ENCODE results near the gene PLEKHA7. TPM values are rescaled to one million over a fixed set of nuclear protein-coding genes. Genes with fewer than 3 reads are reported as not detected.

PLEKHA7 gene
- total RNA-seq, 2 experiments from 2014 or later: 6.4 to 8.4 TPM

DNA sequence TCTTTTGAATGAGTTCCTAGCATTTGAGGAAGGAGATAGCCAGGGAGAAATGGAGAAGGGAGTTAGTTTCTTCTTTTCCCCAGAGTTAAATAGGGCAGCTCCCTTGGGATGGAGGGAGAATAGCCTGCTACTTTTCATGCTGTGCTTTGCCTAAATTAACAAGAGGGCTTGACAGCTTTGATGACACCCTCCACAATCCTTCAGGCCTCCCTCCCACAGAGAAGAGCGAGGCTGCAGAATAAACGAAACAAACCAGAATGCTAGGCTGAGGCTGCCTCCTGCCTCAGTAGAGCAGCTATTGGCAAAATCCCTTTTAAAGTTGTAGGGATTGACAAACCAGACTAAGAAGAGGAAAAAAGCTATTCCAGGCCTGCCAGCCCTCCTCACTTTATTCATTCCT lies 181.2 kb downstream of the PLEKHA7 start:
- ChIA-PET CTCF (no interaction called here), POLR2A (no interaction called here)
- DNase-seq: no peak
- Mint-ChIP-seq H3K4me1 (peaks cover 7% of the 10 kb centered on the region), H3K9me3 (ENCODE audit: low read depth) (no peaks in the 10 kb centered on the region), H3K36me3 (ENCODE audit: low read depth) (no peaks in the 10 kb centered on the region), H3K27me3 (no peaks in the 10 kb centered on the region), H3K27ac (no peak overlapping the region), H3K4me3 (no peak overlapping the region)
- intact Hi-C loops (cut with DNase I, micrococcal nuclease): no loop called here
- ATAC-seq: no peak

GRCh38 chr11:16832193-16832539 lies 182.0 kb downstream of the PLEKHA7 start:
- H3K36me3 Mint-ChIP-seq (ENCODE audit: low read depth): no peaks in the 10 kb centered on the region

GRCh38 chr11:16831316-16832192 lies 182.7 kb downstream of the PLEKHA7 start:
- intact Hi-C loops (cut with DNase I, micrococcal nuclease): no loop called here

More at GRCh38 chr11:16832193-16832539, 182.0 kb downstream of the PLEKHA7 start:
- Mint-ChIP-seq H3K27me3 (no peaks in the 10 kb centered on the region), H3K4me3 (no peak overlapping the region), H3K27ac (no peak overlapping the region), H3K9me3 (ENCODE audit: low read depth) (no peaks in the 10 kb centered on the region), H3K4me1 (peaks cover 11% of the 10 kb centered on the region)
- ChIA-PET POLR2A (no interaction called here), CTCF (no interaction called here)
- no peak for ATAC-seq
- intact Hi-C loops (cut with DNase I, micrococcal nuclease): no loop called here
- no peak for DNase-seq

DNA sequence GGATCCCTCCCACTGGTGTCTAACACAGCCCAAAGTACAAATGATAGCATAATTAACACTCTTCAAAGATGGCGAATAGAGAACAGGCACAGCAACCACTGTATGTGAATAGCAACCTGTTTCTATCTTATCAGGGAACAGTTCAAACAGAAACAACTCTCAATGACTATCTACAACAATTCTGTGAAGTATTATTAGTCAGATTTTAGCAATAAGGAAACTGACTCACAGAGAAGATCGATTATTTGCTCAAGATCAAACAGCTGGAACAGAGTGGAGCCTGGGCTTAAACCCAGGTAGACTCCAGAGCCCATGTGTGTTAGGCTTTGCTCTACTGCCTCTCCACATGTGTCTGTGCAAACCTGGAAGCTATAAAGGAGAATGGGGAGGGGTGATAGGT lies 187.1 kb downstream of the PLEKHA7 start:
- no peaks in the 10 kb centered on the region for H3K9me3 Mint-ChIP-seq (ENCODE audit: low read depth)
- no peak overlapping the region for H3K27ac Mint-ChIP-seq
- intact Hi-C loops (cut with DNase I, micrococcal nuclease): loop anchor here (2.0 to 10.0 kb wide), 3 partner anchors 38 to 98 kb away; no protein-coding TSS in a partner anchor
- ChIA-PET CTCF (interaction anchor here (1.1 to 1.4 kb wide), 3 partner anchors 36 to 236 kb away, joined by 3 to 5 read pairs (median 3); no protein-coding TSS in a partner anchor), POLR2A (interaction anchor here (0.7 kb wide), 1 partner anchor 737 kb away, joined by 3 read pairs; no protein-coding TSS in a partner anchor)
- DNase-seq (no peak), ATAC-seq (peak; percentile 93)
- peaks cover 10% of the 10 kb centered on the region for H3K4me1 Mint-ChIP-seq
- no peaks in the 10 kb centered on the region for H3K36me3 Mint-ChIP-seq (ENCODE audit: low read depth)
- H3K4me3 Mint-ChIP-seq: no peak overlapping the region
- H3K27me3 Mint-ChIP-seq: no peaks in the 10 kb centered on the region

More at GRCh38 chr11:16831316-16832192, 182.7 kb downstream of the PLEKHA7 start:
- no peak for ATAC-seq
- H3K9me3 Mint-ChIP-seq (ENCODE audit: low read depth): no peaks in the 10 kb centered on the region
- no peak overlapping the region for H3K4me3 Mint-ChIP-seq
- POLR2A ChIA-PET: no interaction called here
- no peaks in the 10 kb centered on the region for H3K27me3 Mint-ChIP-seq
- peaks cover 17% of the 10 kb centered on the region for H3K4me1 Mint-ChIP-seq
- no peak for DNase-seq
- no peaks in the 10 kb centered on the region for H3K36me3 Mint-ChIP-seq (ENCODE audit: low read depth)
- no peak overlapping the region for H3K27ac Mint-ChIP-seq
- CTCF ChIA-PET: interaction anchor here (0.7 to 1.4 kb wide), 2 partner anchors 21 to 41 kb away, joined by 3 read pairs; no protein-coding TSS in a partner anchor

GRCh38 chr11:16825968-16826367 lies 188.2 kb downstream of the PLEKHA7 start:
- peaks cover 10% of the 10 kb centered on the region for H3K4me1 Mint-ChIP-seq
- POLR2A ChIA-PET: no interaction called here
- intact Hi-C loops (cut with DNase I, micrococcal nuclease): loop anchor here (2.0 to 10.0 kb wide), 3 partner anchors 39 to 99 kb away; no protein-coding TSS in a partner anchor
- no peak for DNase-seq
- H3K9me3 Mint-ChIP-seq (ENCODE audit: low read depth): no peaks in the 10 kb centered on the region
- ATAC-seq: no peak
- no peak overlapping the region for H3K4me3 Mint-ChIP-seq
- H3K36me3 Mint-ChIP-seq (ENCODE audit: low read depth): no peaks in the 10 kb centered on the region
- CTCF ChIA-PET: interaction anchor here (0.6 kb wide), 1 partner anchor 216 kb away, joined by 3 read pairs; no protein-coding TSS in a partner anchor
- no peaks in the 10 kb centered on the region for H3K27me3 Mint-ChIP-seq
- H3K27ac Mint-ChIP-seq: no peak overlapping the region

DNA sequence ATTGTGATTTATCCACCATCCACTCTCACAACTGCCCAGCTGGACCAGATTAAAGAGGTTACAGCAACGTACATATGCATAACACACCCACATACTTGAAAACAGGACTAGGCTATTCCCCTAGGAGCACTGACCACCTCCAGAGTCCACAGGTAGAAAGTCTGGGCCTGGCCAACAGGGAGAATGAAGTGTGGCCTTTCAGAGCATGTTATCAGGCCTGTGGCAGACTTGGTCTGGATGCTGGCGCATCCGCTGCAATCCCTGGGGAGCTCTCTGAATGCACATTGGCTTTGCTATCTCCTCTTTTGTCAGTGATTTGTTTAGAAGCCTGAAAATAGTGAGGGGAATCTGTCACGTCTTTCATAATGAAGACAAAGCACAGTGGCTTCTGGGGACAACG lies 189.1 kb downstream of the PLEKHA7 start:
- ChIA-PET CTCF (interaction anchor here (0.6 kb wide), 3 partner anchors 11 to 216 kb away, joined by 3 to 5 read pairs (median 3); no protein-coding TSS in a partner anchor), POLR2A (no interaction called here)
- H3K36me3 Mint-ChIP-seq (ENCODE audit: low read depth): no peaks in the 10 kb centered on the region
- H3K27ac Mint-ChIP-seq: no peak overlapping the region
- intact Hi-C loops (cut with DNase I, micrococcal nuclease): loop anchor here in 1 of 2 experiments (10.0 kb wide), 1 partner anchor 100 kb away; no protein-coding TSS in a partner anchor
- no peaks in the 10 kb centered on the region for H3K9me3 Mint-ChIP-seq (ENCODE audit: low read depth)
- DNase-seq: no peak
- H3K27me3 Mint-ChIP-seq: no peaks in the 10 kb centered on the region
- ATAC-seq: no peak
- H3K4me1 Mint-ChIP-seq: peaks cover 14% of the 10 kb centered on the region
- no peak overlapping the region for H3K4me3 Mint-ChIP-seq

DNA sequence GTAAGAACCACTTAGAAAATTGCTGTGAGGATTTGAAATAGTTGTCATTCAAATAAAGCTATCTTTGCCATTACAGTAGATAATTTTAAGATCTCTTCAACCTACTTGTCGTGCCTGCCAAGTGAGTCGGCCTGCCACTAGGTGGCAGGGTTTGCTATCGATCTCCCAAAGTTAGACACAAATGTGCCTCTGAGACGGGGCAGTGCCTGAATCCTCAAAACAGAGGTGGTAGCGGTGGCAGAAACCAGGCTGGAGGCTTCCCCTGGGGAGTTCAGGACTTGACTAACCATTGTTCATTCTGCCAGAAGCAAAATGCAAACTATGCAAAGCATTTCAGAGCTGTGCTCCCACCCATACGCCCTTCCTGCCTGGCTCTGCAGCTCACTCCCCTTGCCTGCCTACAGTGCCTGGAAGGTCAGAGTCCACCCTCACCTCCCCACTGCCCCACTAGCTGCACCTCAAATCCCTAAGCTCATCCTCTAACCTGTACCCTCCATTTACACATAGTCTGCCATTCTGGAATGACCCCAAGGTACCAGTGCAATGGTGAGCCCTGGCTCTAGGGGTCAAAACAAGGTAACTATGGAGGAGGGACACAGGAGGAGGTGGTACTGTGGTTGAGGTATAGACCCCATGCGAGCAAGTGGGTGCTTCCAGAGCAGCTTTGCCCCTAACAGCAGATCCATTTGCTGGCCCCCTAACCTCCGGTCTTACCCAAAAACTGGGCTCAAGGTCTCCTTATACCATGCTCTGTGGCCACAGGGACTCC lies 193.7 kb downstream of the PLEKHA7 start:
- peak; percentile 90 for DNase-seq
- ChIA-PET POLR2A (interaction anchor here (0.9 kb wide), 1 partner anchor 43 kb away, joined by 4 read pairs; no protein-coding TSS in a partner anchor), CTCF (interaction anchor here (0.7 to 4.1 kb wide), 44 partner anchors 9 to 700 kb away, joined by 3 to 52 read pairs (median 4); partner anchors contain the start of gene RPS13)
- H3K9me3 Mint-ChIP-seq (ENCODE audit: low read depth): no peaks in the 10 kb centered on the region
- no peaks in the 10 kb centered on the region for H3K36me3 Mint-ChIP-seq (ENCODE audit: low read depth)
- H3K4me3 Mint-ChIP-seq: no peak overlapping the region
- H3K4me1 Mint-ChIP-seq: peaks cover 4% of the 10 kb centered on the region
- ATAC-seq: peak; percentile 94
- intact Hi-C loops (cut with DNase I, micrococcal nuclease): loop anchor here (1.0 to 10.0 kb wide), 6 partner anchors 32 to 243 kb away; partner anchors contain the start of gene PLEKHA7 (in 1 of the 2)
- no peak overlapping the region for H3K27ac Mint-ChIP-seq
- no peaks in the 10 kb centered on the region for H3K27me3 Mint-ChIP-seq

DNA sequence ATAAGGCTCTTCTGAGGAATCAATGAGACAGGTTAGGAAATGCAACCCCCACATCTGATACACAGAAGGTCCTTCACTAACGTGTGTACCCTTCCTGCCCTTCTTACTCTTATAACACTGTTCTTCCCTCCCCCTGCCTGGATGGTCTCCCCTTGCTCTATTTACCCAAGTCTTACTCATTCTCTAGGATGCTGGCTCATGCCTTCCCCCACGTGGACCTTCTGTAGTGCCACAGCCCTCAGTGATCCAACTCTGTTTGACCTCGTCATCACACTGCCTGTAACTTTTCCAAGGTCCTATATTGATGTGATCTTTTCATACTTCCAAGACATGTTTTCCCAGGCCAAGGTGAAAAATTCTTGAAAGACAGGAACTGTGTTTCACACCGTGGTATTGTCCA lies 195.9 kb downstream of the PLEKHA7 start:
- no peak overlapping the region for H3K27ac Mint-ChIP-seq
- H3K27me3 Mint-ChIP-seq: no peaks in the 10 kb centered on the region
- no peak overlapping the region for H3K4me3 Mint-ChIP-seq
- ChIA-PET POLR2A (no interaction called here), CTCF (no interaction called here)
- no peaks in the 10 kb centered on the region for H3K36me3 Mint-ChIP-seq (ENCODE audit: low read depth)
- no peak for DNase-seq
- no peak for ATAC-seq
- H3K4me1 Mint-ChIP-seq: peaks cover 4% of the 10 kb centered on the region
- no peaks in the 10 kb centered on the region for H3K9me3 Mint-ChIP-seq (ENCODE audit: low read depth)
- intact Hi-C loops (cut with DNase I, micrococcal nuclease): no loop called here

DNA sequence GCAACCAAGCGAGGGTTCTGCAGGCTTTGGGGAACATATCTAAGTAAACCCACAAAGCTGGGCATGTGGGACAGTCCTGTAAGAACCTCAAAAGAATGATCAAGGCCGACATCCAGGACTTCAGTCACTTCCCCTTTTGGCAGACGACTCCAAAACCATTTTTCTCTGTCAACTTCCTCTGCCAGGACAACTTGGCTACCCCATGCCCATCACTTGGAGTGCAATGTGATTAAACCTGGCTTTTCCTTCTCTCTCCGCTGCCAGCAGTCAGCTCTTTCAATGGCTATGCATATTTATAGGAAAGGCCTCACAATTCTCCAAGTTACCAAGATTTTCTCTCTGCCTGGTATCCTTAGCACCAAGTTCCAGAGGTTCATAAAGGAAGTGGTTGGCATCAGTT lies 196.9 kb downstream of the PLEKHA7 start:
- ChIA-PET POLR2A (no interaction called here), CTCF (no interaction called here)
- H3K9me3 Mint-ChIP-seq (ENCODE audit: low read depth): no peaks in the 10 kb centered on the region

DNA sequence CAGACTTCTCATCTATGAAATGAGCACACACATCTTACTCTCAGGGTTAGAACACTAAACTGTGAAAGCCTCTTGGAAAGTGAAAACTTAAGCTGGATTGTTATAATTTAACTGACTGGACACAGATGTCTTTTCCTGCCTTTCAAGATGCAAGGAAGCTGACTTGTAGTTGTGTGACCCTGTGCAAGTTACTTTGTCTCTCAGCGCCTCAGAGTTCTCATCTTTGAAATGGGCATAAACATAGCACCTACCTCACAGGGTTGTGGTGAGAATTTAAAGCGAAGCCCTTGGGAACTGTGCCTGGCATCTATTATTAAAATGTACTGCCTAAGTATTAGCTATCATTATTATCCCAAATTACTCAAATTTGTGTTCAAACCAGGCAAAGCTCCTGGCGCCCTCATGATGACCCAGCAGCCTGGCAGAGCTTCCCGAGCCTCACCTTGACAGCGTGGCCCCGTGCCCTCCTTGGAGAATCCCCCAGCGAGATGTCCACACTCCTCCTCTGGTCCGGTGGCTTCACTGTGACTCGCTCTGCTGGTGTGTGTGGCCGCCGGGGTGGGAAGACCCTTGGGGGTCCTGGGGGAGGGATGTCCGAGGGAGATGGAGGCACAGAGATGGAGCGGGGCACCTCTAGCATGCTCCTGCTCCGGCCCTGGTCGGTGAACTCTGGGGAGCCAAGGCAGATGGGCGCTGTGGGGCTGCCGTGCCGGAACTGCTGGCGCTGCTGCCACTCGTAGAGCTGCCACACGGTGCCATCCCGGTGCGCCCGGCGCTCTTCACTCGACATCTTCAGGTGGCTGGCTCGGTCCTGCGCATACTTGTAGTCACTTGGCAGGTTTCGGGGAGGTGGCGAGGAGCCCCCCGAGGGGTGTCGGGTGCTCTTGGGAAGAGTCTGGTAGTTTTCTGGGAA lies 197.6 kb downstream of the PLEKHA7 start:
- H3K27me3 Mint-ChIP-seq: no peaks in the 10 kb centered on the region
- no peaks in the 10 kb centered on the region for H3K36me3 Mint-ChIP-seq (ENCODE audit: low read depth)
- H3K27ac Mint-ChIP-seq: no peak overlapping the region
- CTCF ChIA-PET: interaction anchor here (0.5 to 1.5 kb wide), 4 partner anchors 27 to 247 kb away, joined by 3 to 5 read pairs (median 3); no protein-coding TSS in a partner anchor
- H3K4me3 Mint-ChIP-seq: no peak overlapping the region
- no peaks in the 10 kb centered on the region for H3K9me3 Mint-ChIP-seq (ENCODE audit: low read depth)
- intact Hi-C loops (cut with DNase I, micrococcal nuclease): no loop called here
- peaks cover 4% of the 10 kb centered on the region for H3K4me1 Mint-ChIP-seq
- DNase-seq (no peak), ATAC-seq (no peak)
- POLR2A ChIA-PET: interaction anchor here (0.6 kb wide), 1 partner anchor 261 kb away, joined by 9 read pairs; the partner anchor contains the start of gene RPS13

More for the DNA sequence above, 196.9 kb downstream of the PLEKHA7 start:
- DNase-seq (no peak), ATAC-seq (no peak)
- Mint-ChIP-seq H3K36me3 (ENCODE audit: low read depth) (no peaks in the 10 kb centered on the region), H3K27me3 (no peaks in the 10 kb centered on the region), H3K4me3 (no peak overlapping the region), H3K27ac (no peak overlapping the region), H3K4me1 (peaks cover 4% of the 10 kb centered on the region)
- intact Hi-C loops (cut with DNase I, micrococcal nuclease): no loop called here

Data from activated CD4-positive, alpha-beta T cell treated with anti-CD3 and anti-CD28 coated beads for 36 hours (primary cell).